Skeletal muscle satellite cell (primary cell): ENCODE data around the gene VASH1.
"Not testable (repeated sequence)": the region's sequence is repeated elsewhere in the genome, so short reads cannot be mapped to it uniquely, and the experiment has no call there.

Experiments
- H3K27me3 ChIP-seq: 2 replicates; pipeline ENCODE4 v1.7.0; 2013; ENCODE audit warnings: low read length; ENCODE audit not compliant: control insufficient read depth, insufficient read depth
- H3K36me3 ChIP-seq: 2 replicates; pipeline ENCODE4 v1.7.0; 2013; ENCODE audit warnings: mild to moderate bottlenecking, control low read depth, low read length; ENCODE audit not compliant: insufficient read depth
- H3K4me1 ChIP-seq: 2 replicates; pipeline ENCODE4 v1.7.0; 2013; ENCODE audit warnings: low read length; ENCODE audit not compliant: control insufficient read depth, insufficient read depth
- H3K4me2 ChIP-seq: 2 replicates; pipeline ENCODE4 v1.7.0; 2013; ENCODE audit warnings: mild to moderate bottlenecking, low read length
- H3K4me3 ChIP-seq: 2 replicates; pipeline ENCODE4 v1.7.0; 2013; ENCODE audit warnings: low read length
- H3K9ac ChIP-seq: 2 replicates; pipeline ENCODE4 v1.7.0; 2013; ENCODE audit warnings: mild to moderate bottlenecking, low read depth, low read length, moderate library complexity
- H3K9me3 ChIP-seq: replicated peaks from 2 replicates; pipeline ENCODE4 v1.7.0; 2013; ENCODE audit warnings: mild to moderate bottlenecking, control low read depth, low read length

Gene VASH1

GRCh38 chr14:76724651-76725550 is 36.4 kb upstream of the VASH1 start:
- Histone ChIP-seq H3K9me3 (no peaks in the 10 kb centered on the region), H3K4me3 (no peak overlapping the region), H3K4me2 (no peak overlapping the region), H3K36me3 (no peaks in the 10 kb centered on the region), H3K27me3 (peaks cover 22% of the 10 kb centered on the region), H3K4me1 (peaks cover 8% of the 10 kb centered on the region), H3K9ac (no peak overlapping the region)

- H3K27me3 ChIP-seq: peaks cover 28% of the 10 kb centered on the region
- no peaks in the 10 kb centered on the region for H3K4me1 ChIP-seq
- H3K9ac ChIP-seq: no peak overlapping the region
- no peak overlapping the region for H3K4me2 ChIP-seq
- no peaks in the 10 kb centered on the region for H3K9me3 ChIP-seq
- H3K36me3 ChIP-seq: no peaks in the 10 kb centered on the region
- H3K4me3 ChIP-seq: no peak overlapping the region
These were observed 34.7 kb upstream of the VASH1 start for GRCh38 chr14:76726551-76726970.

DNA sequence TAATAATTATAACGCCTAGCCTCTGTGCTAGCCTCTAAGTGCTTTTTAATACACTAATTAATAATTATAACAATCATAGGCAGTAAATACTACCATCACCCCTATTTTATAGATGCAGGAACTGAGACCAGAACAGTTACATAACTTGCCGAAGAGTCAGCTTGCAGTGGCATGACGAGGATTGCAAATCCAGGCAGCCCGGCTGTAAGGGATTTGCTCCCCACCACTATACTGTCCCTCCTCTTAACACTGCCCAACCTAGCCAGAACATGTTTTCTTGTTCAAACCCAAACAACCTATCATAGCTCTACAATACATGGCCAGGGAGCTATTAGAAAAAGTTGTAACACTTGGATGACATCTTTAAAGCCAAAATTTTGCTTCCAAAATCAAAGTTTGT is 33.9 kb upstream of the VASH1 start:
- no peak overlapping the region for H3K4me3 ChIP-seq
- H3K9ac ChIP-seq: no peak overlapping the region
- no peaks in the 10 kb centered on the region for H3K9me3 ChIP-seq
- no peaks in the 10 kb centered on the region for H3K36me3 ChIP-seq
- H3K4me1 ChIP-seq: no peaks in the 10 kb centered on the region
- H3K4me2 ChIP-seq: no peak overlapping the region
- peaks cover 28% of the 10 kb centered on the region for H3K27me3 ChIP-seq

DNA sequence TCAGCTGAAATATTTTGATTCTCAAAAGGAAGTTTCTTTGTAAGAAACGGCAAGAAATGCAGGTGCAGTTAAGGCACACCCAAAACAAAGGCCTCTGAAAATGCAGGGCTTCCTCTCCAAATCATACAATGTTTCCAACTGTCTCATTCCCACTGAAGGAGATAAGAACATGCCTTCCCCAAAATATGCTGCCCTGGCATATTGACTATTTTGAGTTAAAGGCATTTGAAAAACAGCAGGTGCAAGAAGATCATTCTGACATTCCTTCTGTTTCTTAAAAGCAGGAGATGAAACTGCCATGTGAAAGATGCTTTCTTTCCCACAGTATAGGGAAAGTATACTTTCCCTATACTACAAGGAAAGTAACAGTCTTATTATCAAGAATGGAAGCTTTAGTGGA is 33.4 kb upstream of the VASH1 start:
- Histone ChIP-seq H3K27me3 (peaks cover 28% of the 10 kb centered on the region), H3K9ac (no peak overlapping the region), H3K36me3 (no peaks in the 10 kb centered on the region), H3K4me1 (no peaks in the 10 kb centered on the region), H3K4me3 (no peak overlapping the region), H3K9me3 (no peaks in the 10 kb centered on the region), H3K4me2 (no peak overlapping the region)

- Histone ChIP-seq H3K4me3 (no peak overlapping the region), H3K36me3 (no peaks in the 10 kb centered on the region), H3K9ac (no peak overlapping the region), H3K4me1 (no peaks in the 10 kb centered on the region), H3K27me3 (peaks cover 22% of the 10 kb centered on the region), H3K9me3 (no peaks in the 10 kb centered on the region), H3K4me2 (no peak overlapping the region)
These were observed 32.0 kb upstream of the VASH1 start for GRCh38 chr14:76729258-76729657.

- Histone ChIP-seq H3K27me3 (peaks cover 20% of the 10 kb centered on the region), H3K4me1 (no peaks in the 10 kb centered on the region), H3K4me2 (no peak overlapping the region), H3K9ac (no peak overlapping the region), H3K4me3 (no peak overlapping the region), H3K36me3 (no peaks in the 10 kb centered on the region), H3K9me3 (no peaks in the 10 kb centered on the region)
These were observed 31.2 kb upstream of the VASH1 start for GRCh38 chr14:76729953-76730505.

- H3K4me2 ChIP-seq, H3K36me3 ChIP-seq, H3K9me3 ChIP-seq, H3K4me3 ChIP-seq, H3K4me1 ChIP-seq, H3K9ac ChIP-seq: not testable (repeated sequence)
- H3K27me3 ChIP-seq: peaks cover 13% of the 10 kb centered on the region
These were observed 26.8 kb upstream of the VASH1 start for GRCh38 chr14:76734501-76734900.

GRCh38 chr14:76736514-76736913 is 24.8 kb upstream of the VASH1 start:
- Histone ChIP-seq H3K4me1 (no peaks in the 10 kb centered on the region), H3K9me3 (no peaks in the 10 kb centered on the region), H3K4me2 (no peak overlapping the region), H3K9ac (no peak overlapping the region), H3K4me3 (no peak overlapping the region), H3K27me3 (peaks cover 10% of the 10 kb centered on the region), H3K36me3 (no peaks in the 10 kb centered on the region)

- no peak overlapping the region for H3K4me3 ChIP-seq
- H3K9me3 ChIP-seq: no peaks in the 10 kb centered on the region
- H3K27me3 ChIP-seq: peaks cover 10% of the 10 kb centered on the region
- no peak overlapping the region for H3K4me2 ChIP-seq
- no peaks in the 10 kb centered on the region for H3K36me3 ChIP-seq
- H3K9ac ChIP-seq: no peak overlapping the region
- no peaks in the 10 kb centered on the region for H3K4me1 ChIP-seq
These were observed 20.2 kb upstream of the VASH1 start for GRCh38 chr14:76741074-76741473.

DNA sequence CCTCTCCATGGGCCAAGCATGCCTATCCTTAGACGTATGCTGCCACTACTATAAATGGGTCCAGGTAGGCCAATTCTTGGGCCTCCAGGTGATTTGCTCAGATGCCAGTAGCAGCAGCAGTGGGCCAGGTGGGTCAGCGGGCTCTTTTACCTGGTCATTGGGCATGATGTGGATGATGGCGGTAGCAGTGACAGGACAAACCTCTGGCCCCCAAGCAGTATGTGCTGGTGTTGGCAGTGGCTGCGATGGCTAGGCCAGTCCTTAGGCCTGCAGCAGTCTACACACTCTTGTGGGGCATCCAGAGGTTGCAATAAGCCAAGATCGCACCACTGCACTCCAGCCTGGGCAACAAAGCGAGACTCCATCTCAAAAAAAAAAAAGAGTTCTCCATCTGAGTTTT is 19.1 kb upstream of the VASH1 start:
- Histone ChIP-seq H3K9ac (no peak overlapping the region), H3K27me3 (peaks cover 10% of the 10 kb centered on the region), H3K4me3 (no peak overlapping the region), H3K4me2 (no peak overlapping the region), H3K9me3 (no peaks in the 10 kb centered on the region), H3K4me1 (no peaks in the 10 kb centered on the region), H3K36me3 (no peaks in the 10 kb centered on the region)

- no peak overlapping the region for H3K4me3 ChIP-seq
- no peaks in the 10 kb centered on the region for H3K4me1 ChIP-seq
- no peaks in the 10 kb centered on the region for H3K9me3 ChIP-seq
- peaks cover 10% of the 10 kb centered on the region for H3K27me3 ChIP-seq
- no peak overlapping the region for H3K4me2 ChIP-seq
- no peak overlapping the region for H3K9ac ChIP-seq
- H3K36me3 ChIP-seq: no peaks in the 10 kb centered on the region
These were observed 18.3 kb upstream of the VASH1 start for GRCh38 chr14:76742966-76743365.

GRCh38 chr14:76752744-76753143 is 8.5 kb upstream of the VASH1 start:
- no peak overlapping the region for H3K4me3 ChIP-seq
- H3K36me3 ChIP-seq: no peaks in the 10 kb centered on the region
- H3K9me3 ChIP-seq: no peaks in the 10 kb centered on the region
- no peak overlapping the region for H3K4me2 ChIP-seq
- H3K27me3 ChIP-seq: peaks cover 32% of the 10 kb centered on the region
- H3K4me1 ChIP-seq: no peaks in the 10 kb centered on the region
- H3K9ac ChIP-seq: no peak overlapping the region
